Measurements from ENCODE around the gene RPL39L.
"Not testable (repeated sequence)": the region's sequence is repeated elsewhere in the genome, so short reads cannot be mapped to it uniquely, and the experiment has no call there.

The RPL39L gene

DNA sequence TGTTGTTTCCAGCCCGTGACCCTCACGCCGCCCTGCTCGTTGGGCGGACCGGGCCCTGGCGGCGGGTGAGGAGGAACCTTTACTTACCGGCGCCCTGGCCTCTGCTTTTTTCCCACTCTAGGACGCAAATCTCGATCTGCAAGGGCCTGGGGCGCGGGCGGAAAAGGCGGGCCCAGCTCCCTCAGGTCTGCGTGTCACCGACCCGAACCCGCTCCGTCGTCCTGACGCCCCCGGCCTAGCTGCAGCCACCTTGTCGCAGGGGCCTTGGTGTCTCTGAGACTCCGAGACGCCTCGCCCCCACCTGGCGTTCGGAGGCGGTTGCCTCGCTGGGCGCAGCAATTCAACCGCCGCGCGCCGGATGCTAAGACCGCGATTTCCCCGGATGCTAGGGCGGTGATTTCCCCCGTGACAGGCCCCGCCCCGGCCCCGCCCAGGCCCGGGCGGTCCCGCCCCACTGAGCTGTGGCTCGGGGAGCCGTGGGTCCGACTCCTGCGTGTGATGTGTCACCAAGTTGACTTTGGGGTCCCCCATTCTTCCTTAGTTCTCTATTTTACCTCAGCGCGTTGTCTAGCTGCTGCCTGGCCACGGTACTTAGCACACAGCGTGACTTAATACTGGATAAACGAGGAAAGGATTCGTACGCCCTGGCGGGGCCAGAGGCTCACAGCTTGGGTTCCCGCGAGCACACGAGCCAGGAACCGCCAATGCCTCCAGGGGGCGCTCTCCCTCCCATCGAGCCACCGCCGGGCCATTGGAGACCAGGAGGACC is at the start of gene RPL39L:
Gene RPL39L (minus strand): TSS at position 371 of the 769 bp plus-strand sequence. CDS start 18,196 bp downstream, outside the sequence.
- peak; percentile 94 for DNase-seq (ENCODE audit: low read depth)
- no peaks in the 10 kb centered on the region for H3K9me3 ChIP-seq (ENCODE audit: control insufficient read depth, low read length)
- H3K36me3 ChIP-seq (ENCODE audit: control insufficient read depth, insufficient read depth, low read length, severe bottlenecking) = no peaks in the 10 kb centered on the region
- peaks cover 4% of the 10 kb centered on the region for H3K4me1 ChIP-seq (ENCODE audit: control insufficient read depth, insufficient read depth, low read length)
- no peaks in the 10 kb centered on the region for H3K27me3 ChIP-seq (replicated peaks; ENCODE audit: control insufficient read depth, insufficient read depth, low read length)
- peak within 1 kb of the TSS; percentile 83 for H3K4me3 ChIP-seq (ENCODE audit: low read length)
- peak within 1 kb of the TSS; percentile 77 for H3K9ac ChIP-seq (ENCODE audit: low read length)

DNA sequence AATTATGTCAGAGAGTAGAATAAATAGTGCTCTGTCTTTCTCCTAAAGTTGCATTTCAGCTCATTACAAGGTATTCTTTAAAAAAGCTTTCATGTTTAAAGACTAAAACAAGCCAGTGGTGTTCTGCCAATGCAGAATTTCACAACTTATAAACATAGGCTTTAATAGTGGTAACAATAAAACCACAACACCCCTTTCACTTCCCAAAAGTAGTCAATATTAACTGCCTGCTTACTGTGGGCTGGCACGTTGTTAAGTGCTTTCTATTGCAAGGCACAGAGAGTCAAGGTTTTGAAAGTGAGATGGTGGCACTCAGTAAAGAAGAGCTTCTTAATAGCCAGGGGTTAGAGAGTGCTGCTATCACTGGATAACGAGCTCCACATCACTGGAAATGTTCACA is 49.6 kb upstream of the RPL39L start:
- Histone ChIP-seq H3K9me3 (ENCODE audit: control insufficient read depth, low read length) (no peaks in the 10 kb centered on the region), H3K4me1 (ENCODE audit: control insufficient read depth, insufficient read depth, low read length) (peaks cover 37% of the 10 kb centered on the region), H3K27me3 (replicated peaks; ENCODE audit: control insufficient read depth, insufficient read depth, low read length) (no peaks in the 10 kb centered on the region), H3K9ac (ENCODE audit: low read length) (no peak overlapping the region), H3K36me3 (ENCODE audit: control insufficient read depth, insufficient read depth, low read length, severe bottlenecking) (no peaks in the 10 kb centered on the region), H3K4me3 (ENCODE audit: low read length) (no peak overlapping the region)
- no peak for DNase-seq (ENCODE audit: low read depth)

DNA sequence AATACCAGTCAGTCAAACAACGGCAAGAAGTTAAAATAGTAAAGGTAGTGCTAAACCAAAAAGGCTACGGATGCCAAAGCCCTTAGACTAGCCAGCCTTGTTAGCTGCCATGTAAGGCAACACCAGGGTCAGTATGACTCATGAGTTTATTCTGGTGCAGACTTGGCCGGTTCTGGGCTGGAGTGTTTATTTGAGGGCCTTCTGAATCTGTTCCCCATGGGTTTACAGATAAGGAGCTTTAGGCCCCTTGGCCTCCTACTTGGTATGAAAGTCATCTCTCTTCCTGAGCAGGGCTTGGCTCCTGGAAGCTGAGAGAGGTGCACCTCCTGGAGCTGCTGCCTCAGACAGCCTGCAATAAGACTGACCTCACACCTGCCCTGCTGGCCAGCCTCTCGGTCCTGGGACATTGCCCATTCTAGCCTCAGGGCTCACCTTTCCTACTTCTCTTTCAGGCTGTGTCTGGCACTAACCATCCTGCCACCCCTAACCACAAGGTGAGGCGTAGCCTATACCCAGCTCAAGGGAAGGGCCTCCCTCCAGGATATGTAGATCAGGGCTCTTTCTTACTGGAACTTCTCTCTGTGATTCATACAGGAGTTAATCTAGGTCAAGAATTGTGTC is 47.6 kb upstream of the RPL39L start:
- Histone ChIP-seq H3K4me1 (ENCODE audit: control insufficient read depth, insufficient read depth, low read length) (peaks cover 40% of the 10 kb centered on the region), H3K36me3 (ENCODE audit: control insufficient read depth, insufficient read depth, low read length, severe bottlenecking) (no peaks in the 10 kb centered on the region), H3K9me3 (ENCODE audit: control insufficient read depth, low read length) (no peaks in the 10 kb centered on the region), H3K4me3 (ENCODE audit: low read length) (no peak overlapping the region), H3K9ac (ENCODE audit: low read length) (no peak overlapping the region), H3K27me3 (replicated peaks; ENCODE audit: control insufficient read depth, insufficient read depth, low read length) (no peaks in the 10 kb centered on the region)
- peak; percentile 84 for DNase-seq (ENCODE audit: low read depth)

DNA sequence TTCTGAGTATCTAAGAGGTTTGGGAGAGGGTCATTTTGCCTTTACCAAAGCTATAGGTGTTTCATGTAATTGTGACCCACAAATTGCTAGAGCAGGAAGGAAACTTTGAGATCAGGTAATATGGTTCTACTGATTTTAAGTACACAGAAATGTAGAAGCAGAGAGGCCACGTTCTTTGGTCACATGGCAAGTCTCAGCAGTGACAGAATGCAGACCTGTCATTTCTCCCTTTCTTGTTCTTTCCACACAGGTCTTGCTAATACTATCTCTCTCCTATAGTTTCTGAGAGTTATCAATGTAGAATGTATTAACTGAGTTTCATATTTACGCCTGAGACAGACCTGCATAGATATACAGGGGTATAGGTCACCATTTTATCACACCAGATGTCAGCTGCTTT is 47.1 kb upstream of the RPL39L start:
- Histone ChIP-seq H3K36me3 (ENCODE audit: control insufficient read depth, insufficient read depth, low read length, severe bottlenecking) (no peaks in the 10 kb centered on the region), H3K9me3 (ENCODE audit: control insufficient read depth, low read length) (no peaks in the 10 kb centered on the region), H3K4me3 (ENCODE audit: low read length) (no peak overlapping the region), H3K27me3 (replicated peaks; ENCODE audit: control insufficient read depth, insufficient read depth, low read length) (no peaks in the 10 kb centered on the region), H3K9ac (ENCODE audit: low read length) (no peak overlapping the region), H3K4me1 (ENCODE audit: control insufficient read depth, insufficient read depth, low read length) (peaks cover 40% of the 10 kb centered on the region)
- DNase-seq (ENCODE audit: low read depth) = no peak

DNA sequence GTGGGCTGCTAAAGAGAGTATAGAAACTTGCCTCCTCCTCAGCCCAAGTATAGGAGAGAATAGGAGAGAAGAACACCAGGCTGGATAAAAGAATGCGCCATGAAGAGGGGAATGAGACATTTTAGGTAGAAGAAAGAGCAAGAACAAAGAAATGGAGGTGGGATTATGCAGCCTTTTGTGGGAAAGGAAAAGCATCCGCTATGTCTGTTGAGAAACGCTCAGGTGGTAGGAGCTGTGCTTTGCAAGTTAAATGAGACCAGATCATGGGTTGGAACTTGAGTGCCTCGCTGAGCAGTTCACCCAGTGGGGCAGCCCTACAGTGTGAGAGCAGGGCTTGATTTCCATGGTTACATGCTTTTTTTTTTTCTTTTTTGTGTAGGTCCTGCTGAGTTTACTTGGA is 46.5 kb upstream of the RPL39L start:
- peaks cover 40% of the 10 kb centered on the region for H3K4me1 ChIP-seq (ENCODE audit: control insufficient read depth, insufficient read depth, low read length)
- no peak overlapping the region for H3K4me3 ChIP-seq (ENCODE audit: low read length)
- no peaks in the 10 kb centered on the region for H3K9me3 ChIP-seq (ENCODE audit: control insufficient read depth, low read length)
- no peak for DNase-seq (ENCODE audit: low read depth)
- no peaks in the 10 kb centered on the region for H3K36me3 ChIP-seq (ENCODE audit: control insufficient read depth, insufficient read depth, low read length, severe bottlenecking)
- no peaks in the 10 kb centered on the region for H3K27me3 ChIP-seq (replicated peaks; ENCODE audit: control insufficient read depth, insufficient read depth, low read length)
- H3K9ac ChIP-seq (ENCODE audit: low read length) = no peak overlapping the region

DNA sequence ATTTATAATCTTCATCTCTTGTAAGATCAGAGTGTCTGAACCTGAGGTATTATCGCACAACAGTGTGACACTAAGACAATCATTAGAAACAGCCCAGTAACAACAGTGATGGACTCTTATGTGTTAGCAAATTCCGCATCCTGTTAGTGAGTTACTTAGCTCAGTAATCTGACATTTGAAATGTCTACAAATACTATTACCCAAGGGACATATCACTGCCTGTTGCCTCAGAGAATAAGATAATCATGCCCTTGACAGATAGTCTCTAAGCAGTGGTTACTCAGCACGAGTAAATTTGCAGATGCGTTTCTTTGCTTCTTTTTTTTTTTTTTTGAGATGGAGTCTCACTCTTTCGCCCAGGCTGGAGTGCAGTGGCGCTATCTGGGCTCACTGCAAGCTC is 44.6 kb upstream of the RPL39L start:
- no peak overlapping the region for H3K9ac ChIP-seq (ENCODE audit: low read length)
- H3K4me1 ChIP-seq (ENCODE audit: control insufficient read depth, insufficient read depth, low read length) = peaks cover 30% of the 10 kb centered on the region
- no peaks in the 10 kb centered on the region for H3K27me3 ChIP-seq (replicated peaks; ENCODE audit: control insufficient read depth, insufficient read depth, low read length)
- no peaks in the 10 kb centered on the region for H3K9me3 ChIP-seq (ENCODE audit: control insufficient read depth, low read length)
- H3K4me3 ChIP-seq (ENCODE audit: low read length) = no peak overlapping the region
- no peak for DNase-seq (ENCODE audit: low read depth)
- H3K36me3 ChIP-seq (ENCODE audit: control insufficient read depth, insufficient read depth, low read length, severe bottlenecking) = no peaks in the 10 kb centered on the region

DNA sequence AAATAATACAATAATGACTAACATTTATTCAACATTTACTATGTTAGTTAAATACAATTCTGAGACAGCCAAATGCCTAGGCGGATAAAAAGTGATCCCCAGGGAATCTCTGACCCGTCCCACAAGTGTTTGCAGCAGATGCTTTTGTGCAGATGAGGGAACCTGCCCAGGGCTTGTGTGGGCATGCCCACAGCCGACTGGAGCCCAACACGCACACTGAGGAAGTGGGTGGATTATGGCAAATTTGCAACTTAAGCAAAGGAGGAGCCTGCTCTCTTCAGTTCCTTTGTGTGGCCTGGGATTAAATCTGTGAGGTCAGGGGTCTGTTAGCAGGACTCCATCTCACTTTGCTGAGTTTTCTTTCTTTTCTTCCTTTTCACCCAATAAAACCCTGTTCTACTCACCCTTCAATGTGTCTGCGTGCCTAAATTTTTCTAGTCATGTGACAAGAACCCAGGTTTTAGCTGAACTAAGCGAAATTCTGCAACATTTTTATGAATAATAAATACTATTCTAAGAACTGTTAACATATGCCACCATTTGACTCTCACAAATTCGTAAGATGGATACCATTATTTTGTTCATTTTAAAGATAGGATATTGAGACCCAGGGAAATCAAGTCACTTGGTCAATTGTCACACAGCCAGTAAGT is 44.0 kb upstream of the RPL39L start:
- DNase-seq (ENCODE audit: low read depth) = peak; percentile 33
- H3K36me3 ChIP-seq (ENCODE audit: control insufficient read depth, insufficient read depth, low read length, severe bottlenecking) = no peaks in the 10 kb centered on the region
- H3K9ac ChIP-seq (ENCODE audit: low read length) = no peak overlapping the region
- H3K4me1 ChIP-seq (ENCODE audit: control insufficient read depth, insufficient read depth, low read length) = peaks cover 25% of the 10 kb centered on the region
- no peak overlapping the region for H3K4me3 ChIP-seq (ENCODE audit: low read length)
- H3K9me3 ChIP-seq (ENCODE audit: control insufficient read depth, low read length) = no peaks in the 10 kb centered on the region
- no peaks in the 10 kb centered on the region for H3K27me3 ChIP-seq (replicated peaks; ENCODE audit: control insufficient read depth, insufficient read depth, low read length)

DNA sequence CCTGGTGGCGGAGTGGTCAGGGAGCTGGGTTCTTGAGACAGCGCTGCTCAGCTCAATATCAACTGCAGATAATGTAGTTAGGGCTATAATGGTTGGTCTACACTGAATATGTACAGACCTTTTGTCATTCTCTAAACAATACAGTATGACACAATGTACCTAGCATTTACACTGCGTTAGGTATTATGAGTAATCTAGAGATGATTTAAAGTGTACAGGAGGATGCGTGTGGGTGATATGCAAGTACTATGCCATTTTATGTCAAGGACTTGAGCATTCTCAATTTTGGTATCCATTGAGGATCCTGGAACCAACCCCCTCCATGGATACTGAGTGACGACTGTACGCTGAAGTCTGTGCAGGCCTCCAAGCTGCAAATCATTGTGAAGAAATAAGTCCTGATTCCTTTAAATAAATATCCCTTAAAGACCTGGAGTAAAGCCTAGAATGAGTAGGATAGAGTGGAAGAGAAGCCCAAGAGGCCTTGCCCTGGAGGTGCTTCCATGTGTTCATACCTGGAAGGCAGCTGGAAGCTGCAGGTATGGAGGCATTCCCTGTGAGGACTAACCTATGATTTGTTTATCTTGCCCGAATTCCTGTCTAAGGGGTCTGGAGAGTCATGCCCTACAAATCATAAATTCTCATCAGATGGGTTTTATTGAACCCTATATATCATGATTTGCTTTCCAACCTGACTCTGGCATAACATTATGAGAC is 42.3 kb upstream of the RPL39L start:
- DNase-seq (ENCODE audit: low read depth) = no peak
- Histone ChIP-seq H3K9ac (ENCODE audit: low read length) (no peak overlapping the region), H3K36me3 (ENCODE audit: control insufficient read depth, insufficient read depth, low read length, severe bottlenecking) (no peaks in the 10 kb centered on the region), H3K9me3 (ENCODE audit: control insufficient read depth, low read length) (no peaks in the 10 kb centered on the region), H3K4me1 (ENCODE audit: control insufficient read depth, insufficient read depth, low read length) (peaks cover 18% of the 10 kb centered on the region), H3K4me3 (ENCODE audit: low read length) (no peak overlapping the region), H3K27me3 (replicated peaks; ENCODE audit: control insufficient read depth, insufficient read depth, low read length) (no peaks in the 10 kb centered on the region)

DNA sequence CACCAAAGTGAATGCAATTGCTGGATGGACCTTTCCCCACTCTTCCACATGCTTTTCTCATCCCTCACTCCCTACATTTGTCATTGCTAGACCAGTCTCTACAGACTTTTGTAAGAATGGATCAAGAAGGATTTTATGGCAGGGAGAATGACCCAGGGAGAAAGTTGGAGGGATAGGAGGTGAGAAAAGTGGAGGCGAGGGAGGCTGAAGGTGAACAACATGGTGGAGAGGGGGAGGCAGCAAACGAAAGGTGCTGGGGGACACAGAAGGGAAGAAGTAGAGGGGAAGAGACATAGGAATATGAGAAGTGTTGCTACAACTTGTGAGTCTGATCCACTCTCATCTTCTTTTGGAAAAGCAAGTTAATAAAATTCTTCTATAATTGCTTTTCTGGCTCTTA is 33.6 kb upstream of the RPL39L start:
- peaks cover 28% of the 10 kb centered on the region for H3K4me1 ChIP-seq (ENCODE audit: control insufficient read depth, insufficient read depth, low read length)
- H3K9me3 ChIP-seq (ENCODE audit: control insufficient read depth, low read length) = no peaks in the 10 kb centered on the region
- no peak overlapping the region for H3K4me3 ChIP-seq (ENCODE audit: low read length)
- no peaks in the 10 kb centered on the region for H3K27me3 ChIP-seq (replicated peaks; ENCODE audit: control insufficient read depth, insufficient read depth, low read length)
- H3K9ac ChIP-seq (ENCODE audit: low read length) = no peak overlapping the region
- no peaks in the 10 kb centered on the region for H3K36me3 ChIP-seq (ENCODE audit: control insufficient read depth, insufficient read depth, low read length, severe bottlenecking)
- DNase-seq (ENCODE audit: low read depth) = no peak

DNA sequence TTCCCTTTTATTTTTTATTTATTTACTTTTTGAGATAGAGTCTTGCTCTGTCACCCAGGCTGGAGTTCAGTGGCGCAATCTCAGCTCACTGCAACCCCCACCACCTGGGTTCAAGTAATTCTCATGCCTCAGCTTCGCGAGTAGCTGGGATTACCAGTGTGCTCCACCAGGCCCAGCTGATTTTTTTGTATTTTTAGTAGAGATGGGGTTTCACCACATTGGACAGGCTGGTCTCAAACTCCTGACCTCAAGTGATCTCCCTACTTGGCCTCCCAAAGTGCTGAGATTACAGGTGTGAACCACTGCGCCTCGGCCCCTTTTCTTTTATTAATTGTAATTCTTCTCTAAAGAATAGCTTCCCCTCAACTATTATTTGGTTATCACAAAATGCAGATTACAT is 31.6 kb upstream of the RPL39L start:
- not testable (repeated sequence) for H3K9ac ChIP-seq (ENCODE audit: low read length); H3K36me3 ChIP-seq (ENCODE audit: control insufficient read depth, insufficient read depth, low read length, severe bottlenecking); H3K4me3 ChIP-seq (ENCODE audit: low read length); H3K9me3 ChIP-seq (ENCODE audit: control insufficient read depth, low read length); DNase-seq (ENCODE audit: low read depth); H3K27me3 ChIP-seq (replicated peaks; ENCODE audit: control insufficient read depth, insufficient read depth, low read length)
- peaks cover 28% of the 10 kb centered on the region for H3K4me1 ChIP-seq (ENCODE audit: control insufficient read depth, insufficient read depth, low read length)
